SW 1271 (cell line): ENCODE results near the gene JDP2.

Experiments used
- DNase-seq, 2 experiments: peaks; one replicate each; lab custom pipeline; 2025; lab: John Stamatoyannopoulos, UW

Gene JDP2

DNA sequence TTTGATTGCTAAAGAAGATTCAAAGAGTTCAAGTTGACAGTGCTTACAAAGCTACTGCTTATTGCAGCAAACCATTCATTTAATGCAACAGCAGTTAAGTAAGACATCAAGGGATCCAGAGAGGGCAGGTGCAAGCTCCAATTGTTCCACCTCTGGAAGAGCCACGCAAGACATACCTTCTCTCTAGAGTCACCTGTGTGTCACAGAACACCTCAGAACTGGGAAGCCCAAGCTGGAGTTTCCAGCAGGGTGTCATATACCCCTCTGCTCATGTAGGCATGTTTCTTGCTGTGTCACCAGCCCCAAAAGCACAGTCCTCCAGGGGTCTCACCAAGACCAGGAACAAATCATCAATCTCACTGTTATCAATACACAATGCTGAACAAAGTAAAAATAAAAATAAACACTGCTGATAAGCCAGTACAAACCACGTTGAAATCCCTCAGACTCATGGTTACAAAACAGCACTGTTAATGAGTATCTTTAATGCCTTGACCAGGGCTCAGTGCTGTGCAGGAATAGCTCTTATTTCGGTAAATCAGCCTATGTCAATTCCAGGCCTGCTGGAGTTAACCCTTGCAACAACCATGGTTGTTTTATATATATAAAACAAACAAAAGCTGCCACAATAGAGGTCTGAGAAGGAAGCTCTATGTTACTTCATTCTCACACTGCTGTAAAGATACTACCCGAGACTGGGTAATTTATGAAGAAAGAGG is 57.0 kb downstream of the JDP2 start:
- DNase-seq = no peak

DNA sequence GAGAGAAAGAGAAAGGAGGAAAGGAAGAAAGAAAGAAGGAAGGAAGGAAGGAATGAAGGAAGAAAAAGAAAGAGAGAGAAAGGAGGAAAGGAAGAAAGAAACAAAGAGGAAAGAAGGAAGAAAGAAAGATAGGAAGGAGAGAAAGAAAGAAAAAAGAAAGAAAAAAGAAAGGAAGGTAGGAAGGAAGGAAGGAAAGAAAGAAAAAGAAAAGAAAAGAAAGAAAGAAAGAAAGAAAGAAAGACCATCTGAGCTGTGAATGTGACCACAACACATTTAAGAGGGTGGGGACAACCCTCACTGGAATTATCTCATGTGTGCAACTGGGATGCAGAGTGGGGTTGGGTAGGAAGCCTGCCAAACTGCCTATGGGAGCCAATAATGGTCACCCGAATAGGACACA is 58.5 kb downstream of the JDP2 start:
- DNase-seq = no peak

DNA sequence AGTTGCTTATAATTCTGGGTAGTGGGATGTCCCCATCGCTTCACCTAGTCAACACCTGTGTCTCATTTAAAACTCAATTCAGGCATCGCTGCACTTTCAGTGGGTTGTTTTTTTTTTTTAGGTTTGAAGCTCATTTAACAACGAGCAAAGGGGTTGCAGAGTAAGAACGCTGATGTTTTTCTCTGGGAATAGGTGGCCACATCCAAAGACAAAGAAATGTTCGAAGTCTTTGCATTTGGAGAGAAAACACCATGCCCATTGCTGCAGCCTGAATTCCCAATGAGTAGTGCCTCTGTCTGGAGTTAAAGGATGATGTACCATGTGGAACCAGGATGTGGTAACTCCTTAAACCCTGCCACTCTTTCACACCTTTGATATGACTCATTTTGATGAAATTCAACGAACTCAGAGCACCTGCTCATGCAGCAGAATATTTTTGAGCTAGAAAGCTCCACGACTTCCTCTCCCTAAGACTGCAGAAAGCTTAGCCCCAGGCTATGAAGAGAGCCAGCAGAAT is 59.4 kb downstream of the JDP2 start:
- DNase-seq = no peak

DNA sequence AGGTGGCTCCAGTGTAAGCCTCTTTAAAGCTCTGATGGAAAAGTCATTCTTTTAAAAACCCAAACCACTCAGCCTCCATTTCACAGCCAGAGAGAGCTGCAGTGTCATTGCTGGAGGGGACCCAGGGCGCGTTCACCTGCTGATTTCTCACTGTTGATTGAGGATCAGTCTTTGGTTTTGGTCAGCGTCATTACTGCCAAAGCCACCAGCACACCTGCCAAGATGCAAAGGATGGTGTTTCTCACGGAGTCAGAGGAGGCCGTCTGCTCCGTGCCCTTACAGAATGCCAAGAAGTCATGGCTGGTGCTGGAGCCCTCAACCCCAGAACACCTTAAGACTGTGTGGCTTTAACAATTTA is 61.6 kb downstream of the JDP2 start:
- no peak for DNase-seq

DNA sequence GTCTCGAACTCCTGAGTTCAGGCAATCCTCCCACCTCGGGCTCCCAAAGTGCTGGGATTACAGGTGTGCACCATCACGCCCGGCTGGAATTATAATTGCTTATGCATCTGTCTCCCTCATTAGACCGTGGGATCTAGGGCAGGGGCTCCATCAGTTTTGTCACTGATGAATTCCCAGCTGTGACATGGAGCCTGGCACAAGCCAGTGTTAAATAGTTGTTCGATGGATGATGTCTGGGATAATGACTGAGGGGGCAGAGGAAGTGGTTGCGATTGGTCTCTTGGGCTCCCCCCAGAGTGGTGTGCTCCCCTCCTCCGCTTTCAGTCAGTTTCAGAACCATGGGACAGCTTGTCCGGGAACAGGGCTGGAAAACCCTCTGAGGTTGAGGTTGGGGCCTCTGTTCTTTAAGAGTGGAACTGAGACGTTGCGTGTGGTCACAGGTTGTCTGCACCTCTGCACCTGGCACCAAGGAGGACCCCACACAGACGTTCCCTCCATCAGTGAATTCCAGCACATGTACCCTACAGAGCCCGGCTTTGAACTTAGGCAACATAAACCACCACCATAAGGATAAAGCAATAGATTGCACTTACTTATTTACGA is 63.7 kb downstream of the JDP2 start:
- no peak for DNase-seq

DNA sequence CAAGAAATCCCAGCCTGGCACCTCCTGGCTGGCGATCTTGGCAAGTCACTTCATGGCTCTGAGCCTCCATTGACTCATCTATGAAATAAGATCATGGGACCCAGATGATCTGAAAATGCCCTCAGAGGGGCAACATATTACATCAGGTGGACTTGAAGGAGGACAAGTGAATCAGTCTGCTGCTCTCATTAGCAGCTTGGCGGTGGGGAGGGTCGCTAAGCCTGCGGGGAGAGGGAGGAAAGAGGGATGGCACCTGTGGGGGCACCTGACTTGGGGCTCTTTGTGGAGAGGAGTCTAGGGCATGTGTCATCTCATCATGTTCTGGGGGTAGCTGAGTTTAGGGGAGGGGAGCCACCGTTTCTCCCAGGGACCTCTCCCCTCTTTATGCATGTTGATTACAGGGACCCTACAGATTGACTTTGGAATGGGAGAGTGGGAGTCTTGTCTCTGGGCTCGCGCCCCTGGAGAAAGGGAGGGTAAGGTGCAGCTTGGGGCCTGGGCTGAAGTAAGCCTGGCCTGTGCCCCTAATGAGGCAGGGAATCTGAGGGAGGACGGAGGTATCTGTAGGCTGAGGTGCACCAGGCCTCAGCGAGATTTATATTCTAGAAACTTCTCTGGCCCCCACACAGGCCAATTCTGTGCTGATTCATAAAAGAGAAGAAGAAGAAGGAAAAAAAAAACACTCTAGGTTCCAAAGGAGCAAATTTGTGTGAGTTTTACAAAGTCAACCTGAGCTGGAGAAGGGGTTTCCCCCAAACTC is 65.2 kb downstream of the JDP2 start:
- no peak for DNase-seq

DNA sequence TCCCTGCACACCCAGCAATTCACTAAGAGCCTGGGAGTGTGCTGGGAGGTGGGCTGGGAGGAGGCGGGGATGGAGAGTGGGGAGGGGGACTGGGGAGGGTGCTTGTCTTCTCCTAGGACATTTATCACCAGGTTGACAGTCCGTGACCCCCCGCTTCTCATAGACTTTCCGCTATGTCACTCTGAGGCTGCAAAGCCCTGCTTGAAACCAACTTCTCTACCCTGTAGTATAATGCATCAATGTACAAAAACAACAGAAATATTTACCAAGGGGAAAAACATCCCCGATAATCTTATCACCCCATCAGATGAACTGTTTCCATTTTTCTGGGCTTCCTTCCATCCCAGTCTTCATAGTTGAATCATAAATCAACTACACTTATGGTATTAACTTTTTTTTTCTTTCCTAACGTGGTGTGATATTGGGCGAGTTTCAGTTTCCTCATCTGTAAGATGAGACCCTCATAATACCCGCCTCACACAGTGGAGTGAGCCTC is 65.8 kb downstream of the JDP2 start:
- DNase-seq = no peak

DNA sequence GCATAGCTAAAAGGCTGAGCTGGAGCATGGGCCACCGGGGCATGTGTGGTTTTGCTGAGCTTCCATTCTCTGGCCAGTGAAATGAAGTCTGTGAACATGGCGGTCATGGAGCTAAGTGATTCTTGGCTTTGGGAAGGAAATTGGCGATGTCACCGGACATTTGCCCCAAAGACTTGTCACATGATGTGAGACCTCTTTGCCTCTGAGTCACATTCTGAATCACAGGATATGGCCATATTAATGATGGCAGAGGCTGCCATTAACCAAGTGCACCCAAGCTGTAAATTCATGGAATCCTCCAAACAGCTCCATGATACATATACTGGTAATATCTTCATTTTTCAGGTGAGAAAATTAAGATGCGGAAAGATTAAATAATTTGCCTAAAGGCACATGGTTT is 67.1 kb downstream of the JDP2 start:
- DNase-seq = no peak

DNA sequence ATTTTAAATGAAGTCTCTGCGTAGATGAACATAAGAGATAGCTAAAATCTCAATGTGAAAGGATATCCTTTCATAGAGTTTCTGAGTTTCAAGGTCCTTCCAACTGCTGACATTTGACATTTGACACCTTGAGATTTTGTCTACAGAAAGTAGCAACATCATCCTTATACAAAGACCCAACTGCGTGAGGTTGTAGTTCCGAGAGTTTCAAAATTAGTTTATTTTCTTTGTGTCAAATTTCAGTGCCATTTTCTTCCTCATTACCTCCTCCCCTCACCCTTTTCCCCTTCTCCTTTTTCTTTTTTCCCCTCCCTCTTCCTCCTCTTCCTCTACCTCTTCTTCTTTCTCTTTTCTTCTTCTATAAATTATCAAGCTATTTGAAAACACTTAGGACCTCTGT is 67.6 kb downstream of the JDP2 start:
- no peak for DNase-seq

DNA sequence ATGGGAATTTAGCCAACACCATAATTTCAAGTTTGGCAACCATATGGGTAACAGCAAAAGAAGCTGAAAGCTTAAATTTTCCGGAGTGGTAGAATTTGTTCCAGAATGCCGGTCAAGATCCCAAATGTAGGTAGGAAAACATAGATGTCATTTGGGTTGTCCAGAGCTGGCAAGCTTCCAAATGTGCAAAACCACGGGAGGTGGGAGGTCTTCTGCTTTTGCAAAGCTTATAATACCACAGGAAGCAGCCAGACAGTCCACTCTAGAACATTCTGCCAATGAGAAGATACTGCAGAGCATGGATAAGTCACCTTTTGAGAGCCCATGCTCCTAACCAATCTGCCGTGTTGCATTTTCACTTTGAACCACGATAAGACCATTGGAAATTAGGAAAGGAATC is 68.1 kb downstream of the JDP2 start:
- no peak for DNase-seq

DNA sequence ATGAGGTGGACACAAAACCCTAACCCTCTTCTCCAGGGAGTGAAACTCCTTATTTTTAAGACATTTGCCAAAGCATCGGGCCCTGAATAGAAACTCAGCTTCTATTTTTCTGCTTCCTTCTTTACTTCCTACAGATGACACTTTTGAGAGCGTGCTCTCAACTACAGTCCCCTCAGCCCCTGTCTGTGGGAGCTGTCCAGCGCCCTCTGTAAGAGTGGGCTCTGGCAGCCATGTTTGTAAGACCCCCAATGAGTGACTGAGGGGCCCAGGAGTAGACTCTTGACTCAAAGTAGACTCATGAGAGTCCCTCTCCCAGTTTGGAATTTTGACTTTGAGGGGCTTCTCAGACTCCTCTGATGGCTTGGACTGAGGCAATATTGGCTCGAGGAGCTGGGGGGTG is 68.9 kb downstream of the JDP2 start:
- no peak for DNase-seq

DNA sequence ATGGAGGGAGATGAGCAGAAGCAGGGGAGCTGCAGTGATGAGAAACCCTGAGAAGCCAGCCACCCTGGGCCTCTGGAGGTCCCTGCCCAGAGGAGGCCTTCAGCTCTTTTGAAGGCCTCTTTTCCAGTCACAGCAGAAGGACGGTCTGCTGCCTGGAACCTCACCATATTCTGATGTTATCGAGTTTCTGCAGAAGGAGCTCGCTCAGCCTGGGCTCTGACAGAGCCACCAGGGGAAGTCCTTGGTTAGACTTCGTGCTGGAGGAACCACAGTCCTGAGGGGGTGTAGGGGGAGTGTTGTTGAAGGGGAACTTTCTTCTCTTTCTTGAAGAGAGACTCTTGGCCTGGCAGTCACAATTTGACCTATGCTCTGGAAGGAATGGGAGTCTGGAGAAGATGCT is 69.4 kb downstream of the JDP2 start:
- DNase-seq = no peak

DNA sequence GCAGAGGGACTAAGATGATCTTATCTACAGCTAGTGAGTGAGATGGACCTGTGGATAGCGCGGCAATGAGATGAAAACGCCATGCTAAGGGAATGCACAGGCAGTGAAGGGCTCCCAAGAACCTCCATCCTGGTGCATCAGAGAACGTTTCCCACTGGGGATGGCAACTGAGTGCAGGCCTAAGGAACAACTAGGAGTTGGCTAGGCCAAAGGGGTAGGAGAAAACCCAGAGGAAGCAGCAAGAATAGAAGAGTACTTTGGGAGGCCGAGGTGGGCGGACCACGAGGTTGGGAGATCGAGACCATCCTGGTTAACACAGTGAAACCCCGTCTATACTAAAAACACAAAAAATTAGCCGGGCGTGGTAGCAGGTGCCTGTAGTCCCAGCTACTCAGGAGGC is 69.9 kb downstream of the JDP2 start:
- no peak for DNase-seq

DNA sequence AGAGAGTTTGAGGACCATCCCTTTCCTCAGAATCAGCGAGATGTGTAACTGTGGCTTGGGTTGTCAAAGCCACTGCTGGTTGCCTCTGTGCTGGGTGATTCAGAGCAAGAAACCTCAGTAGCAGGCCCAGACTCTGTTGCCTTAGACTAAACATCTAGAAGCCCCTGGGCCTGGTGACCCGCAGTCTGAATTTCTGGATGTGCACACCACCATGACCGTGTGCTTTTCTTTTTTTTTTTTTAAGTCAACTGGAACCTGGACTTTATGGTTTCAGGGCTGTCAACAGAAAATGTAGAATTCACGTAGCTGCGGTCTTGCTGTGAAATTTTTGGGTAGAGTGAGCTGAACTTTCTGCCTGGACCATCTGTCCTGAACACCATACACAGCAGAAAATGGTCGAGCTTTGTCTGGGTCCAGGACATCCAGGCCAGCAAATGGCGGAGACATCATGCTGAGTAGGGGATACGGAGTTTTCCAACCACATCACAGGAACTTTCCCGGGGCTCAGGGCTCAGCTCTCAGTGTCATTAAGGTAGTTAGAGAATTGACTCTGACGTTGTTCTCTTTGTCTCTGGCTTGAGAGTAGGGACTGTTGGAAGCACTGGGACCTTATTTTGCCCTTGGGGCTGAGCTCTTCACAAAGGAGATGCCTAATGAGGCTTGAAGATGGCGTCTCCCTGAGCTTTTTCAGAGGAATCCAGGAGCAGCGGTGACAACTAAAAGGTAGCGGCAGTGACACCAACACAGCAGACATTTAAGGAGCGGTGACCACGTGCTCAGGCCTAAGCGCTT is 71.5 kb downstream of the JDP2 start:
- DNase-seq = no peak

DNA sequence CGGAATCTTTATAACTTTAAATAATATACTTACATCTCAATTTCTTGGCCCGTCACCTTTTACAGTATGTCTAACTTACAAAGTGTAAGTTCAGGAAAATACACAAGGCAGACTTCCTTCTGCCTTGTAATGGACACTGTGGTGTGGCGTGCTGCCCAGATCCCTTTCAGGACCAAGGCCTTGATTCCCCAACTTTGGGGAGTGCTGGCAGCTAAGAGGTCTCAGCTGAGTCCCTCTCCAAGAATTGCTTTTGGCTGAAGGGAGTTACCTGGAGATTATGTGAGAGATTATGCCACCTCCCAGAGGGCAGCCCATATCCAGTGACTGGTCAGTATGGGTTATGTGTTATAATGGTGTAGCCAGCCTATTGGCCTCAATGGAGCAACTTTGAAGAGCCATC is 73.3 kb downstream of the JDP2 start:
- DNase-seq = no peak

DNA sequence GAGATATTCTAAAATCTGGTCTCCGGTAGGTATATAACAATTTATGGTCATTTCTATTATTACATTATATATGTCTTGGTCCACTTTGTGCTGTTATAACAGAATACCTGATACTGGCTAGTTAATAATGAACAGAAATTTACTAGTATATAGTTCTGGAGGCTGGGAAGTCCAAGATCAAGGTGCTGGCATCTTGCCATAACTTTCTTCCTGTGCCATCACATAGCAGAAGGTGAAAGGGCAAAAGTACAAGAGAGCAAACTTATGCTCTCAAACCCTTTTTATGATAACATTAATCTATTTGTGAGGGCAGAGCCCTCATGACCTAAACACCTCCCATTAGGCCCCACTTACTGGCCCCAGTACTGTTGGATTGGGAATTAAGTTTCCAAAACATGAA is 76.6 kb downstream of the JDP2 start:
- no peak for DNase-seq

DNA sequence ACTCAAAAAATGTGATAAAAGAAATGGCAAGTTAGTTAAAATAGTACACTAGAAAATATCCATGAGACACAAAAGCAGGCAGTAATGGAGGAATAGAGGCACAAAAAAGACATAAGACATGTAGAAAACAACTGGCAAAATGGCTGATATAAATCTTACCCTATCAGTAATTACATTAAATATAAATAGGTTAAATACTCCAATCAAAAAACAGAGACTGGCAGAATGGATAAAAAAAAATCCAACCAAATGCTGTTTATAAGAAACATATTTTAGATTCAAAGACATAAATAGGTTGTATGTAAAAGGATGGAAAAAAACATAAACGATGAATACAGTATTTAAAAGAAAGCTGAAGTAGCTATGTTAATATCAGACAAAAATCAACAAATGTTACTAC is 79.1 kb downstream of the JDP2 start:
- no peak for DNase-seq

DNA sequence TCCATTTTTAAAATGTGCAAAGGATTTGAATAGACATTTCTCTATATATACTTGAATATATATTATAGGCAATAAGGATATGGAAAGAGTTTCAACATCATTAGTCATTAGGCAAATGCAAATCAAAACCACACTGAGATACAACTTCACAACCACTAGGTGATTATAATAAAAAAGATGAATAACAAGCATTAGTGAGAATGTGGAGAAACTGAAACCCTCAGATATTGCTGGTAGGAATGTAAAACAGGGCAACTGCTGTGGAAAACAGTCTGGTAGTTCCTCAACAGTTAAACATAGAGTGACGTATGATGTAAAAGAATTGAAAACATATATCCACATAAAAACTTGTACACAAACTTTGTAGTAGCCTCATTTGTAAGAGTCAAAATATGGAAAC is 82.7 kb downstream of the JDP2 start:
- DNase-seq = no peak

DNA sequence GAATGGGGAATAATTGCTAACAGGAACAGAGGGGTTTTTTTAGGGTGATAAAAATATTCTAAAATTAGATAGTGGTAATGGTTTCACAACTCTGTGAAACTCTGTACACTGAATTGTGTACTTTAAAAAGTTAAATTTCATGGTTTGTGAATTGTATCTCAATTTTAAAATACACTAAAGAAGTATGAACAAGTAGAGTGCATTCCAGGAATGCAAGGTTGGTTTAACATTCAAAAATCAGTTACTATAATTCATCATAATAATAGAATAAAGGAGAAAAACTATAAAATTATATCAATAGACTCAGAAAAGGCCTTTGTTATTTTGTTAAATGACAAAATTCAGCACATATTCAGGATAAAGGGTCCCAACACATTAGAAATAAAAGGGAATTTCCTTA is 83.4 kb downstream of the JDP2 start:
- no peak for DNase-seq

DNA sequence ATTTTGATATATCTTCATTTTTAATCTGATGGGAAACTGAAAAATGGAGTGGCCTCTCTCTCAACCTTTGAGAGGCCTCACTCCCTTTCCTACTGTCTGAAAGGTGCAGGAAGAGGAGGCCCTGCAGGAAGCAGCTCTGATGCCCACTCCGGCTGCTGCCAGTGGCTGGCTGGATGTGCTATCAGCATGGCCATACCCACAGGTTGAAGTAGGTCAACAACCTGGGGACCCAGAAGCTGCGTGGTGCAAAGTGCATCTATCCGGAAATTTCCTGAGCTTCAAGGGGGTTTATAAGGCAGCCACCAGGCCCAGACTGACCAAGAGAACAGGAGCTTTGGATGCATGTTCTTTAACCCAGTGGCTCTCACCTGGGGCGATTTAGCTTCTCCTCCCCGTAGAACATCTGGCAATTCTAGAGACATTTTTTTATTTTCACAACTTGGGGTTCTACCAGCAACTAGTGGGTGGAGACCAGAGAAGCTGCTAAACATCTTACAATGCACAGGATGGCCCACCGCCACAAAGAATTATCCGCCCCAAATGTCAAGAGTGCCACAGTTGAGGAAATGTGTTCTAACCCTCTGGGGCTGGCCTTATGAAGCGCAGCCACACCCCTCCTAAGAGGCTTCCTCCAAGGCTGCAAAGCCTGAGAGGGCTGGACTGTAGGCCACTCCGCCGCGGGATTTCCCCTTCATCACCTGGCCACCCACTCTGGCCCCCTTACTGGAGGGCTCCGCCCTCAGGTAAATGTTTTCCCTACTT is 86.3 kb downstream of the JDP2 start:
- DNase-seq = no peak
